Measurements from ENCODE around the gene PAX8. TPM values are rescaled to one million over a fixed set of nuclear protein-coding genes. Genes with fewer than 3 reads are reported as not detected.

PAX8 gene
- total and polyA plus RNA-seq, 4 donors = 0.28 to 5.9 (median 2.3) TPM

GRCh38 chr2:113281910-113282746 is 3.4 kb upstream of the PAX8 start:
- no peak overlapping the region for H3K4me3 ChIP-seq
- no peak overlapping the region for H3K9ac ChIP-seq (ENCODE audit: insufficient read depth in 1 of 2, low read length in 2 of 2)
- no peaks in the 10 kb centered on the region for H3K36me3 ChIP-seq (ENCODE audit: control insufficient read depth in 4 of 4, insufficient read depth in 4 of 4, low read length in 4 of 4)
- H3K4me1 ChIP-seq (ENCODE audit: control insufficient read depth in 5 of 5, insufficient read depth in 5 of 5, low read length in 5 of 5) = peaks cover 0 to 19% (median 12%) of the 10 kb centered on the region in 5 donors
- TF ChIP-seq CTCF (IDR thresholded peaks at IDR 0.05; ENCODE audit: control extremely low read depth, extremely low read depth) = no peak
- 71 to 75% methylated on average over 12 of the region's 12 CpGs for WGBS, 2 donors
- H3K9me3 ChIP-seq (ENCODE audit: control insufficient read depth in 4 of 4, insufficient read depth in 3 of 4, low read length in 3 of 4) = peaks cover 0 to 2% (median 0%) of the 10 kb centered on the region in 4 donors
- DNase-seq = no peak
- peak overlapping the region in 1 of 2 donors; percentile 42 for H3K27ac ChIP-seq (ENCODE audit: low read depth in 1 of 2, low read length in 1 of 2)
- peaks cover 0 to 31% (median 30%) of the 10 kb centered on the region in 3 donors for H3K27me3 ChIP-seq (ENCODE audit: control insufficient read depth in 3 of 3, insufficient read depth in 3 of 3, low read length in 2 of 3)
- ATAC-seq (ENCODE audit: insufficient read depth, low FRiP score) = no peak

GRCh38 chr2:113278073-113278741 is 514 bp downstream of the PAX8 start:
- 21 to 37% methylated on average over 41 to 49 of the region's 49 CpGs for WGBS, 2 donors

GRCh38 chr2:113277474-113278072 is 1.1 kb downstream of the PAX8 start:
- H3K4me3 ChIP-seq = no peak overlapping the region
- H3K27me3 ChIP-seq (ENCODE audit: control insufficient read depth in 3 of 3, insufficient read depth in 3 of 3, low read length in 2 of 3) = peaks cover 0 to 75% (median 75%) of the 10 kb centered on the region in 3 donors
- TF ChIP-seq CTCF (IDR thresholded peaks at IDR 0.05; ENCODE audit: control extremely low read depth, extremely low read depth) = no peak
- no peaks in the 10 kb centered on the region for H3K36me3 ChIP-seq (ENCODE audit: control insufficient read depth in 4 of 4, insufficient read depth in 4 of 4, low read length in 4 of 4)
- 3 to 9% methylated on average over 52 to 56 of the region's 56 CpGs for WGBS, 2 donors
- peaks cover 0 to 14% (median 0%) of the 10 kb centered on the region in 5 donors for H3K4me1 ChIP-seq (ENCODE audit: control insufficient read depth in 5 of 5, insufficient read depth in 5 of 5, low read length in 5 of 5)
- no peak overlapping the region for H3K9ac ChIP-seq (ENCODE audit: insufficient read depth in 1 of 2, low read length in 2 of 2)
- H3K9me3 ChIP-seq (ENCODE audit: control insufficient read depth in 4 of 4, insufficient read depth in 3 of 4, low read length in 3 of 4) = peaks cover 0 to 6% (median 0%) of the 10 kb centered on the region in 4 donors
- no peak overlapping the region for H3K27ac ChIP-seq (ENCODE audit: low read depth in 1 of 2, low read length in 1 of 2)
- DNase-seq = peak in 2 of 3 donors; percentile 22 to 25
- no peak for ATAC-seq (ENCODE audit: insufficient read depth, low FRiP score)

More at GRCh38 chr2:113278073-113278741, 514 bp downstream of the PAX8 start:
- H3K4me1 ChIP-seq (ENCODE audit: control insufficient read depth in 5 of 5, insufficient read depth in 5 of 5, low read length in 5 of 5) = peaks cover 0 to 20% (median 5%) of the 10 kb centered on the region in 5 donors
- no peak for TF ChIP-seq CTCF (IDR thresholded peaks at IDR 0.05; ENCODE audit: control extremely low read depth, extremely low read depth)
- H3K36me3 ChIP-seq (ENCODE audit: control insufficient read depth in 4 of 4, insufficient read depth in 4 of 4, low read length in 4 of 4) = no peaks in the 10 kb centered on the region
- ATAC-seq (ENCODE audit: insufficient read depth, low FRiP score) = no peak
- H3K27ac ChIP-seq (ENCODE audit: low read depth in 1 of 2, low read length in 1 of 2) = no peak overlapping the region
- DNase-seq = no peak
- peaks cover 0 to 6% (median 0%) of the 10 kb centered on the region in 4 donors for H3K9me3 ChIP-seq (ENCODE audit: control insufficient read depth in 4 of 4, insufficient read depth in 3 of 4, low read length in 3 of 4)
- H3K9ac ChIP-seq (ENCODE audit: insufficient read depth in 1 of 2, low read length in 2 of 2) = no peak overlapping the region
- H3K4me3 ChIP-seq = no peak overlapping the region
- peaks cover 0 to 70% (median 69%) of the 10 kb centered on the region in 3 donors for H3K27me3 ChIP-seq (ENCODE audit: control insufficient read depth in 3 of 3, insufficient read depth in 3 of 3, low read length in 2 of 3)
